Measurements from ENCODE around the gene AMBP.

The AMBP gene

GRCh38 chr9:114112778-114113584, 34.9 kb upstream of the AMBP start:
- DNase-seq (ENCODE audit: low spot score): peak; percentile 62

DNA sequence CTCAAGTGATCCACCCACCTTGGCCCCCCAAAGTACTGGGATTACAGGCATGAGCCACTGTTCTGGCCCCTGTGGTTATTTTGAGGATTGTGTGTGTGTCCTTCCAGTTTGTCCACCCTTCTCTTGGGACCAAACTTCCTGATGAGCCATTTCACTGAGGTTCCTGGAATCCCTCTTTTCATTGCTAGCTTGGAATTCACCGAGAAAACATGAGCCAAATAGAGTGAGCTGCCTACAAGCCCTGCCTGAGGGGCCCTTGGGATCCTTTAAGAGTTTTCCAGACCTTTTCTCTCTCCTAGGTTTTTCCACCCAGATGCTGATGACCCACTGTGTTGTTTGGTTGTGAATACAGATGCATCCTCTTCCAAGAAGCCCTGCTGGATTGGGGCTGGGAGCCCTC, 34.2 kb upstream of the AMBP start:
- DNase-seq (ENCODE audit: low spot score): peak; percentile 30

- DNase-seq (ENCODE audit: low spot score): peak; percentile 78
These were observed 32.1 kb upstream of the AMBP start for GRCh38 chr9:114110180-114110579.

- DNase-seq (ENCODE audit: low spot score): no peak
These were observed 31.0 kb upstream of the AMBP start for GRCh38 chr9:114109124-114109523.

- peak; percentile 92 for DNase-seq (ENCODE audit: low spot score)
These were observed 30.1 kb upstream of the AMBP start for GRCh38 chr9:114108016-114108833.

- DNase-seq (ENCODE audit: low spot score): no peak
These were observed 29.3 kb upstream of the AMBP start for GRCh38 chr9:114107286-114108001.

DNA sequence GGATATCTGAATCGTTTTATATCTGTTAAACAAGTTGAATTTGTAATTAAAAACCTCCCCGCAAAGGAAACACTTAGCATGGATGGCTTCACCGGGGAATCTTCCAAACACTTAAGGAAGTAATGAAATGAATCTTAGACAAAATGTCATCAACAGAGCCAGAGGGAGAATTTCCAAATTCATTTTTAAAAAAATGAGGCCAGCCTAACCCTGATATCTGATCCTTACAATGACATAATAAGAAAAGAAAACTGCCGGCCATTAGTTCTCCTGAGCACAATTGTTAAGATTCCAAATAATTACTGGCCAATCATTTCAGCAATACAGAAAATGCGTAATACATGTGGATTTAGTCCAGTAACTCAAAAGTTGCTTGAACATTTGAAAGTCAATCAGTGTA, 27.1 kb upstream of the AMBP start:
- no peak for DNase-seq (ENCODE audit: low spot score)

DNA sequence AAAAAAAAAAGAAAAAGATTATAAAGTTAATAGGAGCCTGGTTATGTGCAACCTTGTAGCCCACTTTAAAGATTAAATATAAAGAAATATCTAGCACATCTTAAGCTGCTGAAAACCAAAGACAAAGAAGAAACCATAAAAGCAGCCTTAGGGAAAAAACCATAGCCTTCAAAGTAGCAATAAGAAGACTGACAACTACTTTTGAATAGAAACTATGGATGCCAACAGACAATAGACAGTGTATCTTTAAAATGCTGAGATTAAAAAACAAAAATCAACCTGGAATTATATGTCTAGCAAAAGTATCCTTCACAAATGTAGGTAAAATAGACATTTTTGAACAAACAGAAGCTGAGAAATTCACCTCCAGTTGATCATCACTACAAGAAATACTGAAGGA, 24.4 kb upstream of the AMBP start:
- no peak for DNase-seq (ENCODE audit: low spot score)

GRCh38 chr9:114100536-114100935, 22.4 kb upstream of the AMBP start:
- no peak for DNase-seq (ENCODE audit: low spot score)

DNA sequence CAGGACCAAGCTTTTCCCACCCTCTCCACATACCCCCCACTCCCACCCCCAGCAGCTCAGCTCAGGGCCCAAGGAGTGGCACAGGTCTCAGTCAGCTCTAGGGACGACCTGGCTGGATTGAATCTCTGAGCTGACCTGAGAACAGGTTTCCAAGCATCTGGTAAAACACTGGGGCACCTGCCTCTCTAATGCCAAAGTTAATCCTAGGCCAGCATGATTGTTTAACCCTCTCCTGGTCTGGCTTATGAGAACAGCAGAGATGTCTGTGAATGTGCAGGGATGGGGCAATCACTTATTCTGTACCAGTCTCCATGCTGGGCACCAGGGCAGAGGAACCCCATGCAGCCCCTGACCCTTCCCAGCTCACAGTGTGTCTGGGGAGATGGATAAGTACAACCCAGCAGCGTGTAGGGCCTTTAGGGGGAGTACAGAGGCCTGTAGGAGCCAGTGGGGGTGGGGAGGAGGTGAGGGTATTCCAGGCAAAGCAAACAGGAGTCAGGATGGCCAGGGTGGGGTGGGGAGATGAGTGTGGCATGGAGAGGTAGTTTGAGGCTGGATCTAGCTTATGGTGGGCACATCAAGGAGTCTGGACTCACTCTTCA, 21.7 kb upstream of the AMBP start:
- no peak for DNase-seq (ENCODE audit: low spot score)

GRCh38 chr9:114098936-114099668, 21.0 kb upstream of the AMBP start, which contains the start of gene KIF12:
Gene KIF12, minus strand, starts transcription at chr9:114099292. Its CDS starts 16 bp downstream, at chr9:114099276.
- no peak for DNase-seq (ENCODE audit: low spot score)

DNA sequence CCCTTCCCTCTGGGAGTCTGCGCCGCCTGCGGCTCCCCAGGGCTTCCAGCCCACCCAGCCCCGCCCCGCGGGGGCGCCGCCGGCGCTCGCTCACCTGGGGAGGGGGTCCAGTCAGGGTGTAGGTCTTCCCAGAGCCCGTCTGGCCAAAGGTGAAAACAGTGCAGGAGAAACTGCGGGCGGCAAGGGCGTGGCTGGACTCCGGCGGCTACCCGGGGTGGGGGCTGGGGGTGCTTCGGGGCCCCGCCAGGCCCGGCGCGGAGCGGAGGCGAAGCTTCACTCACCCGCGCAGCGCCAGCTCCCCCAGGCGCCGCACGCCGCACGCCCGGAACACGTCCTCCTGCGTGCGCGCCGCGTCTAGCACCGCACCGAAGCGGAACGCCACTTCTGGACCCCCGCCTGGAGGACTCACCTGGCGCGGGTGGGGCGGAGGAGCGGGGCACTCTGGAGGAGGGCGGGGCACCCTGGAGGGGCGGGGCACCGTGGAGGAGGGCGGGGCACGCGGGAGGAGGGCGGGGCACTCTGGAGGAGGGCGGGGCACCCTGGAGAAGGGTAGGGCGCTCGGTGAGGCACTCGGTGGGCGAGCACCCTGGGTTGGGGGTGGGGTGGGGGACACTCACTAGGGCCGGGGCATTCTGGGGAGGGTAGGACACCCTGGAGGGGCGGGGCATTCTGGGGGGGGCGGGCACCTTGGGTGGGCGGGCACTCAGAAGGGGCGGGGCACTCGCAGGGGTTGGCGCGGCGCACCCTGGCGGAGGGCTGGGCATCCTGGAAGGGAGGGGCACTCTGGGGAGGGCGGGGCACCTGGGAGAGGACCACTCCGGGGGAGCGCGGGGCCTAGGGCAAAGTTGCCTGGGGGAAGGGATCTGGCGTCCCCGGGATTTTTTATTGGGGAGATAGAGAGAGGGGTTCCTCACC, 20.2 kb upstream of the AMBP start:
- peak; percentile 17 for DNase-seq (ENCODE audit: low spot score)

DNA sequence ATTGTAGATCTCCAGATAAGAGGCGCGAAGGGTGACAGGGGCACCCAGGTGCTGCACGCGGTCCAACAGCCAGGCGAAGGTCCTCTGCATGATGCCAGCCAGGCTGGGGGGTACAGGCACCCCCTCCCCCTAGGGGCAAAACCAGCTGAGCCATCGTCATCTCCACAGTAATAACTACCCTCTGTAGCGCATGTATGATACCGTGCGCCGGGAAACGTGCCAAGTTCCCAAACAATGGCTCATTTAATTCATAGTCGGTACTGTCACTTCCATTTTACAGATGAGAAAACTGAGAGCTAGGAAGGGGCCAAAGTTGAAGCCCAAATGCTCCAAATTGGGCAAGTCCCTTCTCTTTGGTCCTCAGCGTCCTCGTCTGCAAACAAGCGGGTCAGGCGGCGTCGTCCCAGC, 19.5 kb upstream of the AMBP start:
- no peak for DNase-seq (ENCODE audit: low spot score)

GRCh38 chr9:114096866-114097612, 18.9 kb upstream of the AMBP start:
- no peak for DNase-seq (ENCODE audit: low spot score)

GRCh38 chr9:114096041-114096511, 18.0 kb upstream of the AMBP start:
- DNase-seq (ENCODE audit: low spot score): no peak

DNA sequence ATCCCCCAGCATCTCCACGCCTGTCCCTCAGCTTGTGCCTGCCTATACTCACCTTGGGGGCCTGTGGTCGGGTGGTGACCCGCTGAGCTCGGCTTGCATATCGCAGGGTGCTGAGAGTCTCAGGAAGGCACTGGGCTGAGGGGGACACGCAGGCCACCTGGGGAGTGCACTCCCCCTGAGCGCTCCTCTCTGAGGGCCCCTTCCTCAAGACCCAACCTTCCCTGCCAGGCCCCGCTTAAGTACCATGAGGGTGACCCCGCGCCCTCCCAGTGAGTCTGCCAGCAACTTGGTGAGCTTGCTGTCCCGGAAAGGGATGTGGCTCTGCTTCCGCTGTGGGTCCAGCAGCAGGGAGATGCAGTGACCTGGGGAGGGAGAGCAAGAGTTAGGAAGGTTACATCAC, 16.9 kb upstream of the AMBP start:
- no peak for DNase-seq (ENCODE audit: low spot score)

- no peak for DNase-seq (ENCODE audit: low spot score)
These were observed 15.8 kb upstream of the AMBP start for GRCh38 chr9:114093761-114094505.

DNA sequence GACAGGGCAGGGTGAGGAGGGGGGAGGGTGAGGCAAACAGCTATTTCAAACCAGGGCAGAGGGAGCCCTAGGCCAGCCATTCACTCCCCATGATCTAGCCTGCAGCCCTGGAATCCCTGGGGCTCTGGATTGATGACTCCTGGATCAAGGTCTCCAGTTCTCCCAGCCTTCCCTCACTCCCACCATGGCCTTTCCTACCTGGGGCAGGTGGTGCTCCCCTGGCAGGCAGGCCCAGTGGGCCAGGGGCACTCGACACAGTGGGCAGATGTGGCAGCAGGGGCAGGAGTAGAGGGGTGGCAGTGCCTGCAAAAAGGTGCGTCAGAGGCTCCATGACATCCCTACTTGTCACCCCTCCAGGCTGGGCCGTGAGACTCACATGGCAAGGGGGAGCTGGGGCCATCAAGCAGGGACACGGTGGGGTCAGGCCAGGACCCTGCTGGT, 15.0 kb upstream of the AMBP start:
- no peak for DNase-seq (ENCODE audit: low spot score)

DNA sequence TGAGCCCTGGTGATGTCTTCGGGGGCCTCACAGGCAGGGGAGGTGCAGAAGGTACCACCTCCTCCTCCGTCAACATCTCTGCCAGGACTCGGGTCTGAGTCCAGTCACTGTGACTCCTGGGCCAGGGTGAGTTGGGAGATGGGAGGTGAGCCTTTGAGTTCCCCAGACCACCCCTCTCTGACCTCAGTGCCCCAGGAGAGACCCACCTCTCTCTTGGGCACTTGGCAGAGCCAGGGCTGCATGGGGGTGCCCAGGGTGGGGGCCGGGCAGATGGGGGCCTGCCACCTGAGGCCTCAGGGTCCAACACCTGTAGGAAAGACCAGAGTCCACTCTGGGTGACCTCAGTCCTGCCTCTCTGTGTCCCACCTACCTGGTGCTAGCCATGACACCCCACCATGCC, 14.2 kb upstream of the AMBP start:
- no peak for DNase-seq (ENCODE audit: low spot score)
